Calu3 (cell line): ENCODE results near the gene CPSF3. TPM values are rescaled to one million over a fixed set of nuclear protein-coding genes. Genes with fewer than 3 reads are reported as not detected.

Experiments
- BruUV-seq: library from RNA; stranded (reverse); fragments of 400-500 nt; replicated peaks from 2 replicates; lab custom pipeline; 2021; lab: Mats Ljungman, UMichigan
- CTCF ChIA-PET: fragments of 300-600 bp; sonication (Branson Sonifier 250); formaldehyde crosslinking; loops from one replicate; lab custom pipeline; 2022; ENCODE audit warnings: antibody characterized with exemption; lab: Charles Lee
- DNase-seq: peaks from one replicate; pipeline ENCODE4 v3.0.0; 2022
- H3K27ac Mint-ChIP-seq: one replicate; pipeline ENCODE4 v1.8.0; 2022; ENCODE audit warnings: mixed read lengths; ENCODE audit not compliant: unreplicated experiment
- H3K27me3 Mint-ChIP-seq: one replicate; pipeline ENCODE4 v1.8.0; 2022; ENCODE audit warnings: mixed read lengths; ENCODE audit not compliant: unreplicated experiment
- H3K36me3 Mint-ChIP-seq: one replicate; pipeline ENCODE4 v1.8.0; 2022; ENCODE audit warnings: mild to moderate bottlenecking, moderate library complexity, mixed read lengths; ENCODE audit not compliant: insufficient read depth, unreplicated experiment
- H3K4me1 Mint-ChIP-seq: one replicate; pipeline ENCODE4 v1.8.0; 2022; ENCODE audit warnings: mild to moderate bottlenecking, low read depth, mixed read lengths; ENCODE audit not compliant: unreplicated experiment
- H3K4me3 Mint-ChIP-seq: one replicate; pipeline ENCODE4 v1.8.0; 2022; ENCODE audit warnings: mild to moderate bottlenecking, low read depth, moderate library complexity, mixed read lengths; ENCODE audit not compliant: unreplicated experiment
- H3K9me3 Mint-ChIP-seq: one replicate; pipeline ENCODE4 v1.8.0; 2022; ENCODE audit warnings: low read depth, mixed read lengths; ENCODE audit not compliant: unreplicated experiment
- intact Hi-C: fragments of 100-400 bp; cut with micrococcal nuclease; formaldehyde crosslinking; loops from one replicate; pipeline ENCODE4 v1.10.0; 2022; ENCODE audit not compliant: unreplicated experiment
- total RNA-seq: library from RNA; stranded (reverse); gene quantifications from 2 replicates; pipeline ENCODE4 v1.2.3, GENCODE V29; 2022
- TF ChIP-seq, protein P1 (sequence below): fragments of 200-600 bp; IDR thresholded peaks from one replicate; pipeline ENCODE4 v1.8.0; 2022; ENCODE audit warnings: antibody characterized with exemption; ENCODE audit not compliant: unreplicated experiment

The CPSF3 gene
- total RNA-seq, 1 experiment from 2014 or later, result 56.7 TPM

DNA sequence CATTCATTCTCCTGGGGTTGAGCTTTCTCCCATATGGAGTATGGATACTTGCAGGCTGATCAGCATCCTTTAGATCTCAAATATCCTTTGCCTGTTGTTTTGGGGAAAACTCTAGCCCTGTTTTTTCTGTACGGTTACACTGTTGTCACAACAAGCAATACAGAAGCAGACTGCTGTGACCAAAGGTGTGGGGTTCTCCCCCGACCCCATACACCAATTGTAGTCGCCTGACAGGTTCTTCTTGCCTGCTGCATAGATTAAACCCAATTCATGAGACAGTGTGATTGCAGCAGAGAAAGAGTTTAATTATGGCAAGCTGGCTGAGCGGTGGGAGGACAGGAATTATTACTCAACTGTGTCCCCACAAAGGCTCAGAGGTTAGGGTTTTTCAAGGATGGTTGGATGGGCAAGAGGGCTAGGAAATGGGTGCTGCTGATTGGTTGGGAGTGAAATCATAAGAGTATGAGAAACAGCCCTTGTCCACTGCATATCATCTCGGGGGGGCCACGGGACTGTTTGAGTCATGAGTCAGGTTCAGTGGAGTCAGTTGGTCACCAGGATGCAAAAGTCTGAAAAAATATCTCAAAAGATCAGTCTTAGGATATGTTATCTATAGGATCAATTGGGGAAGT is 40.7 kb upstream of the CPSF3 start:
- TF ChIP-seq, protein P1, sequence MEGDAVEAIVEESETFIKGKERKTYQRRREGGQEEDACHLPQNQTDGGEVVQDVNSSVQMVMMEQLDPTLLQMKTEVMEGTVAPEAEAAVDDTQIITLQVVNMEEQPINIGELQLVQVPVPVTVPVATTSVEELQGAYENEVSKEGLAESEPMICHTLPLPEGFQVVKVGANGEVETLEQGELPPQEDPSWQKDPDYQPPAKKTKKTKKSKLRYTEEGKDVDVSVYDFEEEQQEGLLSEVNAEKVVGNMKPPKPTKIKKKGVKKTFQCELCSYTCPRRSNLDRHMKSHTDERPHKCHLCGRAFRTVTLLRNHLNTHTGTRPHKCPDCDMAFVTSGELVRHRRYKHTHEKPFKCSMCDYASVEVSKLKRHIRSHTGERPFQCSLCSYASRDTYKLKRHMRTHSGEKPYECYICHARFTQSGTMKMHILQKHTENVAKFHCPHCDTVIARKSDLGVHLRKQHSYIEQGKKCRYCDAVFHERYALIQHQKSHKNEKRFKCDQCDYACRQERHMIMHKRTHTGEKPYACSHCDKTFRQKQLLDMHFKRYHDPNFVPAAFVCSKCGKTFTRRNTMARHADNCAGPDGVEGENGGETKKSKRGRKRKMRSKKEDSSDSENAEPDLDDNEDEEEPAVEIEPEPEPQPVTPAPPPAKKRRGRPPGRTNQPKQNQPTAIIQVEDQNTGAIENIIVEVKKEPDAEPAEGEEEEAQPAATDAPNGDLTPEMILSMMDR, result no peak
- no TSS peak for BruUV-seq
- no peak overlapping the region for H3K27ac Mint-ChIP-seq
- no peak overlapping the region for H3K4me3 Mint-ChIP-seq
- H3K27me3 Mint-ChIP-seq, result no peaks in the 10 kb centered on the region
- intact Hi-C loops, result no loop called here
- CTCF ChIA-PET, result no interaction called here
- H3K9me3 Mint-ChIP-seq, result no peaks in the 10 kb centered on the region
- H3K36me3 Mint-ChIP-seq, result peaks cover 51% of the 10 kb centered on the region
- H3K4me1 Mint-ChIP-seq, result peaks cover 12% of the 10 kb centered on the region
- DNase-seq, result no peak

DNA sequence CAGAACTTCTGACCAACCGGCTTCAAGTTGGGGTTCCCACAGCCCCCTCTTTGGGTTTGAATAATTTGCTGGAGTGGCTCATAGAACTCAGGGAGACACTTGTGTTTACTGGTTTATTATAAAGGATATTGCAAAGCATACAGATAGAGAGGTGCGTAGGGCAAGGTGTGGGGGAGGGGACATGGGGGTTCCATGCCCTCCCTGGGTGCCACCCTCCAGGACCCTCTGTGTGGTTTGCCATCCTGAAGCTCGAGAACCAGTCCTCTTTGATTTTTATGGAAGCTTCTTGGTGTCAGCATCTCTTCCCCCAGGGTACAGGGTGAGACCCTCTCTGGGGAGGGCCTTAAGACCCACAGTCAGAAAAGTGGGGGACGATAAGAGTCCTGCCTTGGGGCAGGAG is 38.9 kb upstream of the CPSF3 start:
- H3K27me3 Mint-ChIP-seq, result no peaks in the 10 kb centered on the region
- H3K4me1 Mint-ChIP-seq, result peaks cover 12% of the 10 kb centered on the region
- H3K4me3 Mint-ChIP-seq, result no peak overlapping the region
- H3K27ac Mint-ChIP-seq, result no peak overlapping the region
- no TSS peak for BruUV-seq
- CTCF ChIA-PET, result no interaction called here
- no peaks in the 10 kb centered on the region for H3K9me3 Mint-ChIP-seq
- TF ChIP-seq, protein P1, result no peak
- DNase-seq, result no peak
- peaks cover 54% of the 10 kb centered on the region for H3K36me3 Mint-ChIP-seq
- intact Hi-C loops, result no loop called here

DNA sequence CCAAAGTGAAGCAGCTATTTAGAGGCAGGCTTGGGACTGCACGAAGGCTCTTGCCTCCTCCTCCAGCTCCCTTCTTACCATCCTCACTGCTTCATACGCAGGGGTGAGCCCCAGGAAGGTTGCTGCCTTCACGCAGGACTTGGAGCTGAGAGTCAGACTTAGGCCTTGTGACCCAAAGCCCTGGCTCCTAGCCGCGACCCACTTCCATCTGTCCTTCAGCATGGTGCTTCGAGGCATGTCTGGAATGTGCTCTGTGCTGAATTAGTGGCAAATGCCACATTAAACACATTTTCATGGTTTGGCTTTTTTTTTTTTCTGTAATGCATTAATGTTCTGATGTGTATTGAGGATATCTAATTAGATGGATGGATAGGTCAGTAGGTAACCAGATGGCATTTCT is 37.6 kb upstream of the CPSF3 start:
- Mint-ChIP-seq H3K4me3 (no peak overlapping the region), H3K27ac (no peak overlapping the region), H3K27me3 (no peaks in the 10 kb centered on the region), H3K9me3 (no peaks in the 10 kb centered on the region), H3K4me1 (peaks cover 8% of the 10 kb centered on the region), H3K36me3 (peaks cover 61% of the 10 kb centered on the region)
- BruUV-seq, result no TSS peak
- CTCF ChIA-PET, result interaction anchor here (0.7 kb wide), 2 partner anchors 16 to 246 kb away, joined by 3 to 5 read pairs; no protein-coding TSS in a partner anchor
- no peak for DNase-seq
- intact Hi-C loops, result no loop called here
- TF ChIP-seq, protein P1, result no peak

DNA sequence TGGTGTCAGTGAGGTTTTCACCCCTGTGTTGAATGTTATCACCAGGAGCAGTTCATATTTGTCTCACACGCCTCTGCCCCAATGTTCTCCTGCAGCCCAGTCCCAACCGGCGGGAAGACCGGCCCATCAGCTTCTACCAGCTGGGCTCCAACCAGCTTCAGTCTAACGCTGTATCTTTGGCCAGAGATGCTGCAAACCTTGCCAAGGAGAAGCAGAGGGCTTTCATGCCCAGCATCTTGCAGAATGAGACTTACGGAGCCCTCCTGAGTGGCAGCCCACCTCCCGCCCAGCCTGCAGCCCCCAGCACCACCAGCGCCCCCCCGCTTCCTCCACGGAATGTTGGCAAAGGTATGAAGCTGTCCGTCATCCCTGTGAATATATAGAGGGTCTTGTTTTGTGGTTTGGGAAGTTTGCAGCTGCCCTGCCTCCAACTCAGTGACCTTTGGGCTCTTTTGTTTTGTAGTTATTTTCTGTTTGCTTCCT is 35.2 kb upstream of the CPSF3 start:
- Mint-ChIP-seq H3K4me3 (no peak overlapping the region), H3K9me3 (no peaks in the 10 kb centered on the region), H3K4me1 (no peaks in the 10 kb centered on the region), H3K27me3 (no peaks in the 10 kb centered on the region), H3K36me3 (peaks cover 59% of the 10 kb centered on the region), H3K27ac (no peak overlapping the region)
- no peak for DNase-seq
- TF ChIP-seq, protein P1, result no peak
- CTCF ChIA-PET, result no interaction called here
- BruUV-seq, result no TSS peak
- intact Hi-C loops, result no loop called here
